HEK293 (cell line): ENCODE data around the gene DNMT1.

Experiments
- CTCF ChIA-PET: fragments of 350-600 bp; formaldehyde crosslinking; extraction: SDS; loops from one replicate; lab custom pipeline; 2021; ENCODE audit warnings: antibody characterized with exemption; lab: Yijun Ruan, JAX
- POLR2A ChIA-PET: fragments of 300-600 bp; formaldehyde crosslinking; extraction: SDS; loops from one replicate; lab custom pipeline; 2020; ENCODE audit warnings: antibody characterized with exemption, inconsistent platforms; lab: Yijun Ruan, JAX
- H3K27ac ChIP-seq: fragments of 200-500 bp; sonication (Bioruptor generic); 2 replicates; pipeline ENCODE4 v1.5.1; 2014; ENCODE audit warnings: low read depth, low read length, control low read depth, inconsistent platforms; ENCODE audit errors: extremely low read depth
- H3K36me3 ChIP-seq, 2 experiments: fragments of 200-500 bp in 1 of 2; sonication (Bioruptor generic) in 1 of 2; 1 replicate in 1 of 2; 2 replicates in 1 of 2; pipeline ENCODE4 v1.5.1; 2014 to 2017; ENCODE audit warnings: inconsistent platforms in 2 of 2, low read length in 2 of 2; ENCODE audit not compliant: control insufficient read depth in 2 of 2, insufficient read depth in 1 of 2
- H3K4me1 ChIP-seq: fragments of 200-500 bp; sonication (Bioruptor generic); 2 replicates; pipeline ENCODE4 v1.5.1; 2014; ENCODE audit warnings: mild to moderate bottlenecking, low read length, inconsistent platforms; ENCODE audit not compliant: control insufficient read depth, insufficient read depth
- H3K4me3 ChIP-seq: 2 replicates; pipeline ENCODE4 v1.5.1; 2011; ENCODE audit warnings: low read depth, mild to moderate bottlenecking, control low read depth, low read length, moderate library complexity
- H3K9me3 ChIP-seq: fragments of 200-500 bp; sonication (Bioruptor generic); 2 replicates; pipeline ENCODE4 v1.5.1; 2014; ENCODE audit warnings: low read depth, low read length, inconsistent platforms; ENCODE audit not compliant: control insufficient read depth, insufficient read depth
- MYNN ChIP-seq: fragments of 450-650 bp; formaldehyde crosslinking; IDR thresholded peaks from 2 replicates; pipeline ENCODE4 v1.5.1; 2016; ENCODE audit warnings: missing biosample characterization, missing genetic modification characterization, borderline replicate concordance
- REST ChIP-seq: fragments of 450-650 bp; formaldehyde crosslinking; IDR thresholded peaks from 2 replicates; pipeline ENCODE4 v1.5.1; 2016; ENCODE audit warnings: missing biosample characterization, missing genetic modification characterization
- SETDB1 ChIP-seq: IDR thresholded peaks from one replicate; pipeline ENCODE4 v1.6.1; 2017; ENCODE audit warnings: mild to moderate bottlenecking, low read length, moderate library complexity, mixed read lengths; ENCODE audit not compliant: insufficient read length
- TCF7L2 ChIP-seq: IDR thresholded peaks from 2 replicates; pipeline ENCODE4 v1.6.1; 2011; ENCODE audit warnings: low read depth, mild to moderate bottlenecking, inconsistent platforms, low read length, moderate library complexity, borderline replicate concordance
- TSHZ1 ChIP-seq: fragments of 450-650 bp; formaldehyde crosslinking; IDR thresholded peaks from 2 replicates; pipeline ENCODE4 v1.5.1; 2016; ENCODE audit warnings: missing biosample characterization, missing genetic modification characterization, borderline replicate concordance
- ZIC2 ChIP-seq: fragments of 450-650 bp; formaldehyde crosslinking; IDR thresholded peaks from 2 replicates; pipeline ENCODE4 v1.5.1; 2016; ENCODE audit warnings: missing biosample characterization, missing genetic modification characterization
- ZNF223 ChIP-seq: fragments of 450-650 bp; formaldehyde crosslinking; IDR thresholded peaks from 2 replicates; pipeline ENCODE4 v1.5.1; 2016; ENCODE audit warnings: missing biosample characterization, missing genetic modification characterization
- ZNF248 ChIP-seq: fragments of 450-650 bp; formaldehyde crosslinking; IDR thresholded peaks from 2 replicates; pipeline ENCODE4 v1.5.1; 2017; ENCODE audit warnings: missing biosample characterization, missing genetic modification characterization
- ZNF292 ChIP-seq: fragments of 450-650 bp; formaldehyde crosslinking; IDR thresholded peaks from 2 replicates; pipeline ENCODE4 v1.5.1; 2016; ENCODE audit warnings: low read depth, missing biosample characterization, missing genetic modification characterization, borderline replicate concordance
- ZNF449 ChIP-seq: fragments of 450-650 bp; formaldehyde crosslinking; IDR thresholded peaks from 2 replicates; pipeline ENCODE4 v1.5.1; 2017; ENCODE audit warnings: missing biosample characterization, mild to moderate bottlenecking, missing genetic modification characterization, moderate library complexity
- ZNF621 ChIP-seq: fragments of 450-650 bp; formaldehyde crosslinking; IDR thresholded peaks from 2 replicates; pipeline ENCODE4 v1.5.1; 2017; ENCODE audit warnings: missing biosample characterization, missing genetic modification characterization
- ZSCAN23 ChIP-seq: fragments of 450-650 bp; formaldehyde crosslinking; IDR thresholded peaks from 2 replicates; pipeline ENCODE4 v1.5.1; 2016; ENCODE audit warnings: missing biosample characterization, missing genetic modification characterization

Gene DNMT1

GRCh38 chr19:10142701-10143375 is 51.9 kb downstream of the DNMT1 start:
- CTCF ChIA-PET = interaction anchor here (1.2 kb wide), 2 partner anchors 21 to 107 kb away, joined by 3 read pairs; no protein-coding TSS in a partner anchor
- TF ChIP-seq ZIC2 (tag by site-specific recombination) = no peak
- no peak for TF ChIP-seq TCF7L2
- no peak for TF ChIP-seq ZNF223
- no peak for TF ChIP-seq ZNF292 (tag by site-specific recombination)
- TF ChIP-seq ZSCAN23 = no peak
- TF ChIP-seq ZNF621 (tag by site-specific recombination) = no peak
- TF ChIP-seq ZNF449 (tag by site-specific recombination) = no peak
- no peak for TF ChIP-seq SETDB1
- no peak for TF ChIP-seq ZNF248 (tag by site-specific recombination)
- no peak for TF ChIP-seq REST (tag by site-specific recombination)
- POLR2A ChIA-PET = interaction anchor here (0.5 to 0.7 kb wide), 4 partner anchors 10 to 29 kb away, joined by 3 to 4 read pairs (median 3); no protein-coding TSS in a partner anchor
- Histone ChIP-seq H3K9me3 (no peaks in the 10 kb centered on the region), H3K27ac (no peak overlapping the region), H3K4me1 (no peaks in the 10 kb centered on the region), H3K36me3 (peaks cover 46 to 100% of the 10 kb centered on the region in 2 experiments), H3K4me3 (no peak overlapping the region)

GRCh38 chr19:10141973-10142372 is 52.8 kb downstream of the DNMT1 start:
- Histone ChIP-seq H3K27ac (no peak overlapping the region), H3K4me1 (no peaks in the 10 kb centered on the region), H3K36me3 (peaks cover 42 to 100% of the 10 kb centered on the region in 2 experiments), H3K4me3 (no peak overlapping the region), H3K9me3 (no peaks in the 10 kb centered on the region)
- POLR2A ChIA-PET = no interaction called here
- no peak for TF ChIP-seq TSHZ1 (tag by site-specific recombination)
- no peak for TF ChIP-seq MYNN (tag by site-specific recombination)
- CTCF ChIA-PET = interaction anchor here (0.6 to 1.1 kb wide), 4 partner anchors 9 to 516 kb away, joined by 3 to 5 read pairs (median 4); no protein-coding TSS in a partner anchor
